HepG2 (cell line): Measurements from ENCODE around the gene LIPH. TPM values are rescaled to one million over a fixed set of nuclear protein-coding genes. Genes with fewer than 3 reads are reported as not detected.

Source experiments
- DPF2 ChIP-seq: sonication (generic); formaldehyde crosslinking; IDR thresholded peaks from 2 replicates; pipeline ENCODE4 v1.4.0; 2020; ENCODE audit warnings: mild to moderate bottlenecking, low read depth, missing genetic modification reagents, borderline replicate concordance
- ELF3 ChIP-seq: IDR thresholded peaks from 2 replicates; pipeline ENCODE4 v1.6.1; 2016; ENCODE audit warnings: missing genetic modification reagents, missing compliant biosample characterization
- IKZF1 ChIP-seq: fragments of 450-650 bp; IDR thresholded peaks from 2 replicates; pipeline ENCODE4 v1.7.1; 2016
- MTF2 ChIP-seq: sonication (generic); formaldehyde crosslinking; IDR thresholded peaks from 2 replicates; pipeline ENCODE4 v1.5.0; 2020; ENCODE audit warnings: missing genetic modification reagents, borderline replicate concordance
- NAIF1 ChIP-seq: sonication (generic); formaldehyde crosslinking; IDR thresholded peaks from 2 replicates; pipeline ENCODE4 v1.5.0; 2020; ENCODE audit warnings: mild to moderate bottlenecking, missing genetic modification reagents, borderline replicate concordance
- NFKB2 ChIP-seq: sonication (generic); formaldehyde crosslinking; IDR thresholded peaks from 2 replicates; pipeline ENCODE4 v1.4.0; 2020; ENCODE audit warnings: missing genetic modification reagents, borderline replicate concordance
- NFYC ChIP-seq: IDR thresholded peaks from 2 replicates; pipeline ENCODE4 v1.6.1; 2016; ENCODE audit warnings: missing genetic modification reagents, missing compliant biosample characterization
- PPARG ChIP-seq: conservative IDR thresholded peaks from 2 replicates; pipeline ENCODE4 v1.6.1; 2016; ENCODE audit warnings: missing biosample characterization, missing genetic modification reagents
- STAG1 ChIP-seq: sonication (generic); formaldehyde crosslinking; IDR thresholded peaks from 2 replicates; pipeline ENCODE4 v1.4.0; 2020; ENCODE audit warnings: missing genetic modification reagents
- ZNF629 ChIP-seq: sonication (generic); formaldehyde crosslinking; conservative IDR thresholded peaks from 2 replicates; pipeline ENCODE4 v1.5.0; 2020; ENCODE audit warnings: missing genetic modification reagents
- ZNF777 ChIP-seq: sonication (generic); formaldehyde crosslinking; IDR thresholded peaks from 2 replicates; pipeline ENCODE4 v1.4.0; 2020; ENCODE audit warnings: missing genetic modification reagents
- ZNF83 ChIP-seq: sonication (generic); formaldehyde crosslinking; IDR thresholded peaks from 2 replicates; pipeline ENCODE4 v1.4.0; 2020; ENCODE audit warnings: missing genetic modification reagents, mild to moderate bottlenecking, borderline replicate concordance
- ZNF841 ChIP-seq: sonication (generic); formaldehyde crosslinking; IDR thresholded peaks from 2 replicates; pipeline ENCODE4 v1.8.1; 2023; ENCODE audit warnings: missing genetic modification reagents, borderline replicate concordance
- polyA plus RNA-seq, 8 experiments: library from polyadenylated mRNA; depleted of rRNA in 3 of 8; stranded (reverse) in 7 of 8; unstranded in 1 of 8; fragments of >200 nt; fragmentation: Illumina TruSeq in 4 of 8; extraction: Trizol in 4 of 8; gene quantifications; 2 replicates each; pipeline versions ENCODE4 v1.2.1 to v1.2.3, GENCODE V29; 2011 to 2016; ENCODE audit warnings: low read depth in 4 of 8, missing spikeins in 1 of 8, mixed read lengths in 1 of 8; ENCODE audit not compliant: insufficient read depth in 1 of 8
- total RNA-seq, 5 experiments: library from RNA; depleted of rRNA; stranded (reverse); fragments of >200 nt; fragmentation: Illumina TruSeq; extraction: Trizol; gene quantifications; 2 replicates each; pipeline ENCODE4 v1.2.3, GENCODE V29; 2016; ENCODE audit warnings: low read depth in 1 of 5
- TF ChIP-seq, protein P1 (sequence below): sonication (generic); formaldehyde crosslinking; IDR thresholded peaks from 2 replicates; pipeline ENCODE4 v1.5.0; 2020; ENCODE audit warnings: missing genetic modification reagents, mild to moderate bottlenecking, borderline replicate concordance
- TF ChIP-seq, protein P2 (sequence below): sonication (generic); formaldehyde crosslinking; conservative IDR thresholded peaks from 2 replicates; pipeline ENCODE4 v1.8.0; 2022; ENCODE audit warnings: mild to moderate bottlenecking, moderate library complexity, missing genetic modification reagents
- TF ChIP-seq, protein P3 (sequence below): sonication (generic); formaldehyde crosslinking; IDR thresholded peaks from 2 replicates; pipeline ENCODE4 v1.5.1; 2020; ENCODE audit warnings: mild to moderate bottlenecking, missing genetic modification reagents, moderate library complexity
- TF ChIP-seq, protein P4 (sequence below): sonication (generic); formaldehyde crosslinking; conservative IDR thresholded peaks from 2 replicates; pipeline ENCODE4 v1.5.0; 2020; ENCODE audit warnings: missing genetic modification reagents
- TF ChIP-seq, protein P5 (sequence below): IDR thresholded peaks from 2 replicates; pipeline ENCODE4 v1.6.1; 2016; ENCODE audit warnings: low read depth, missing genetic modification reagents, missing compliant biosample characterization

Gene LIPH
- total and polyA plus RNA-seq, 2 of the 13 experiments (the other 11 are each of a cell fraction or from before 2014, with no cell fraction given): 0.09 to 0.34 TPM

DNA sequence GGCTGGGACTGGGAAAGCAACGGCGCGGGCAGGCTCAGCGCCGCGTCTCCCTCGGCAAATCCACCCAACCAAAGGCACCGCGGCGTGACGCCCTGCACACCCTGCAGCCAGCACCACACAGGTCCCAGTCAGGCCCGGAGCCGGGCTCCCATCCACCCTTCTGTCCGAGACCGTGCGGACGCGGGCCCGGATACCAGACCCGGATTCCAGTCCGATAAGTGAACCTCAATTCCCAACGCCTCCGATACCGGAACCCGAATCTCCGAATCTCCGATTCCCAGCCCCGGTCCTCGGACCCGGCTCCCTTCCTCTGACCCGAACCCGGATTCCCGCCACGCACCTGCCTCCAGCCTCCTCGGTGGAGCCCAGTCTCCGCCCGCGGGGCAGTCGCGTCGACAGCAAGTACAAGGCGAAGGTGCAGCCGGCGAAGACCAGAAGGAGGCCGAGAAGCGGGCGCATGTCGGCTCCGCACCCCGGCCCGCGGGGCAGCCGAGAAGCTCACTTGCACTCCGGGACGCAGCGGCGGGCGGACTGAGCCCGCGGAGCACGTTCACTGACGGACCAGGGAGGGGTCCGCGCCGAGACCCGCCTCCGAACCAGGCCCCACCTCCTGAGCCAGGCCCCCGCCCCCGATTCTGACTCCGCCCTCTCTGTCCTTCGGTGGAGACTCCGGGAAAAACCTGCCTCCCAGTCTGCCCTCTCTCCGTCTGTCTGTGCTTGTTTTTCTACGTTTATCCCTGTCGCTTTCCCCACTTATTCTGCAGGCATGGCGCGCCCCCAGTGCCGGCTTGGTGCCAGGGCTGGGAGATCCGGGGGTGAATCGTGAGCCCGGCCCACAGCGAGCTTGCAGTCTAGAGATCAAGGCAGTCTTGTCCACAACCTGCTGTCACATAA is 53.6 kb downstream of the LIPH start, which contains the start of gene TMEM41A (continued):
- no peak for TF ChIP-seq ZNF83 (CRISPR knock-in tag)
- TF ChIP-seq, protein P1, sequence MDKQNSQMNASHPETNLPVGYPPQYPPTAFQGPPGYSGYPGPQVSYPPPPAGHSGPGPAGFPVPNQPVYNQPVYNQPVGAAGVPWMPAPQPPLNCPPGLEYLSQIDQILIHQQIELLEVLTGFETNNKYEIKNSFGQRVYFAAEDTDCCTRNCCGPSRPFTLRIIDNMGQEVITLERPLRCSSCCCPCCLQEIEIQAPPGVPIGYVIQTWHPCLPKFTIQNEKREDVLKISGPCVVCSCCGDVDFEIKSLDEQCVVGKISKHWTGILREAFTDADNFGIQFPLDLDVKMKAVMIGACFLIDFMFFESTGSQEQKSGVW (CRISPR knock-in tag): no peak
- peak; percentile 66 for TF ChIP-seq ZNF777 (CRISPR knock-in tag)
- TF ChIP-seq, protein P2, sequence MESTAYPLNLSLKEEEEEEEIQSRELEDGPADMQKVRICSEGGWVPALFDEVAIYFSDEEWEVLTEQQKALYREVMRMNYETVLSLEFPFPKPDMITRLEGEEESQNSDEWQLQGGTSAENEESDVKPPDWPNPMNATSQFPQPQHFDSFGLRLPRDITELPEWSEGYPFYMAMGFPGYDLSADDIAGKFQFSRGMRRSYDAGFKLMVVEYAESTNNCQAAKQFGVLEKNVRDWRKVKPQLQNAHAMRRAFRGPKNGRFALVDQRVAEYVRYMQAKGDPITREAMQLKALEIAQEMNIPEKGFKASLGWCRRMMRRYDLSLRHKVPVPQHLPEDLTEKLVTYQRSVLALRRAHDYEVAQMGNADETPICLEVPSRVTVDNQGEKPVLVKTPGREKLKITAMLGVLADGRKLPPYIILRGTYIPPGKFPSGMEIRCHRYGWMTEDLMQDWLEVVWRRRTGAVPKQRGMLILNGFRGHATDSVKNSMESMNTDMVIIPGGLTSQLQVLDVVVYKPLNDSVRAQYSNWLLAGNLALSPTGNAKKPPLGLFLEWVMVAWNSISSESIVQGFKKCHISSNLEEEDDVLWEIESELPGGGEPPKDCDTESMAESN (CRISPR knock-in tag): peak; percentile 100
- TF ChIP-seq, protein P3, sequence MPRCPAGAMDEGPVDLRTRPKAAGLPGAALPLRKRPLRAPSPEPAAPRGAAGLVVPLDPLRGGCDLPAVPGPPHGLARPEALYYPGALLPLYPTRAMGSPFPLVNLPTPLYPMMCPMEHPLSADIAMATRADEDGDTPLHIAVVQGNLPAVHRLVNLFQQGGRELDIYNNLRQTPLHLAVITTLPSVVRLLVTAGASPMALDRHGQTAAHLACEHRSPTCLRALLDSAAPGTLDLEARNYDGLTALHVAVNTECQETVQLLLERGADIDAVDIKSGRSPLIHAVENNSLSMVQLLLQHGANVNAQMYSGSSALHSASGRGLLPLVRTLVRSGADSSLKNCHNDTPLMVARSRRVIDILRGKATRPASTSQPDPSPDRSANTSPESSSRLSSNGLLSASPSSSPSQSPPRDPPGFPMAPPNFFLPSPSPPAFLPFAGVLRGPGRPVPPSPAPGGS (CRISPR knock-in tag): peak; percentile 91
- no peak for TF ChIP-seq IKZF1
- TF ChIP-seq, protein P4, sequence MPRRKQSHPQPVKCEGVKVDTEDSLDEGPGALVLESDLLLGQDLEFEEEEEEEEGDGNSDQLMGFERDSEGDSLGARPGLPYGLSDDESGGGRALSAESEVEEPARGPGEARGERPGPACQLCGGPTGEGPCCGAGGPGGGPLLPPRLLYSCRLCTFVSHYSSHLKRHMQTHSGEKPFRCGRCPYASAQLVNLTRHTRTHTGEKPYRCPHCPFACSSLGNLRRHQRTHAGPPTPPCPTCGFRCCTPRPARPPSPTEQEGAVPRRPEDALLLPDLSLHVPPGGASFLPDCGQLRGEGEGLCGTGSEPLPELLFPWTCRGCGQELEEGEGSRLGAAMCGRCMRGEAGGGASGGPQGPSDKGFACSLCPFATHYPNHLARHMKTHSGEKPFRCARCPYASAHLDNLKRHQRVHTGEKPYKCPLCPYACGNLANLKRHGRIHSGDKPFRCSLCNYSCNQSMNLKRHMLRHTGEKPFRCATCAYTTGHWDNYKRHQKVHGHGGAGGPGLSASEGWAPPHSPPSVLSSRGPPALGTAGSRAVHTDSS (CRISPR knock-in tag): no peak
- no peak for TF ChIP-seq NFYC (CRISPR knock-in tag)
- no peak for TF ChIP-seq ZNF841 (CRISPR knock-in tag)
- TF ChIP-seq NAIF1 (CRISPR knock-in tag): no peak
- TF ChIP-seq ZNF629: no peak
- TF ChIP-seq, protein P5, sequence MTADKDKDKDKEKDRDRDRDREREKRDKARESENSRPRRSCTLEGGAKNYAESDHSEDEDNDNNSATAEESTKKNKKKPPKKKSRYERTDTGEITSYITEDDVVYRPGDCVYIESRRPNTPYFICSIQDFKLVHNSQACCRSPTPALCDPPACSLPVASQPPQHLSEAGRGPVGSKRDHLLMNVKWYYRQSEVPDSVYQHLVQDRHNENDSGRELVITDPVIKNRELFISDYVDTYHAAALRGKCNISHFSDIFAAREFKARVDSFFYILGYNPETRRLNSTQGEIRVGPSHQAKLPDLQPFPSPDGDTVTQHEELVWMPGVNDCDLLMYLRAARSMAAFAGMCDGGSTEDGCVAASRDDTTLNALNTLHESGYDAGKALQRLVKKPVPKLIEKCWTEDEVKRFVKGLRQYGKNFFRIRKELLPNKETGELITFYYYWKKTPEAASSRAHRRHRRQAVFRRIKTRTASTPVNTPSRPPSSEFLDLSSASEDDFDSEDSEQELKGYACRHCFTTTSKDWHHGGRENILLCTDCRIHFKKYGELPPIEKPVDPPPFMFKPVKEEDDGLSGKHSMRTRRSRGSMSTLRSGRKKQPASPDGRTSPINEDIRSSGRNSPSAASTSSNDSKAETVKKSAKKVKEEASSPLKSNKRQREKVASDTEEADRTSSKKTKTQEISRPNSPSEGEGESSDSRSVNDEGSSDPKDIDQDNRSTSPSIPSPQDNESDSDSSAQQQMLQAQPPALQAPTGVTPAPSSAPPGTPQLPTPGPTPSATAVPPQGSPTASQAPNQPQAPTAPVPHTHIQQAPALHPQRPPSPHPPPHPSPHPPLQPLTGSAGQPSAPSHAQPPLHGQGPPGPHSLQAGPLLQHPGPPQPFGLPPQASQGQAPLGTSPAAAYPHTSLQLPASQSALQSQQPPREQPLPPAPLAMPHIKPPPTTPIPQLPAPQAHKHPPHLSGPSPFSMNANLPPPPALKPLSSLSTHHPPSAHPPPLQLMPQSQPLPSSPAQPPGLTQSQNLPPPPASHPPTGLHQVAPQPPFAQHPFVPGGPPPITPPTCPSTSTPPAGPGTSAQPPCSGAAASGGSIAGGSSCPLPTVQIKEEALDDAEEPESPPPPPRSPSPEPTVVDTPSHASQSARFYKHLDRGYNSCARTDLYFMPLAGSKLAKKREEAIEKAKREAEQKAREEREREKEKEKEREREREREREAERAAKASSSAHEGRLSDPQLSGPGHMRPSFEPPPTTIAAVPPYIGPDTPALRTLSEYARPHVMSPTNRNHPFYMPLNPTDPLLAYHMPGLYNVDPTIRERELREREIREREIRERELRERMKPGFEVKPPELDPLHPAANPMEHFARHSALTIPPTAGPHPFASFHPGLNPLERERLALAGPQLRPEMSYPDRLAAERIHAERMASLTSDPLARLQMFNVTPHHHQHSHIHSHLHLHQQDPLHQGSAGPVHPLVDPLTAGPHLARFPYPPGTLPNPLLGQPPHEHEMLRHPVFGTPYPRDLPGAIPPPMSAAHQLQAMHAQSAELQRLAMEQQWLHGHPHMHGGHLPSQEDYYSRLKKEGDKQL (CRISPR knock-in tag): peak; percentile 49; the same call in 1 of the 2 replicates
- no peak for TF ChIP-seq MTF2 (CRISPR knock-in tag)
- TF ChIP-seq STAG1: peak; percentile 19; the same call in 1 of the 2 replicates
- TF ChIP-seq DPF2 (CRISPR knock-in tag): no peak
- TF ChIP-seq NFKB2 (CRISPR knock-in tag): peak; percentile 91; the same call in 1 of the 2 replicates
- peak; percentile 60; the same call in 1 of the 2 replicates for TF ChIP-seq PPARG
- TF ChIP-seq ELF3: peak; percentile 79
